ENCODE data around the gene ZNF839.
"Not testable (repeated sequence)": the region's sequence is repeated elsewhere in the genome, so short reads cannot be mapped to it uniquely, and the experiment has no call there.

ZNF839 gene

GRCh38 chr14:102304611-102305506 lies 14.7 kb upstream of the ZNF839 start, which contains the start of gene MOK:
MOK (minus strand) TSS chr14:102305164; CDS start chr14:102304968, 196 bp downstream.
- H3K4me3 ChIP-seq (ENCODE audit: low read depth, low read length) = peak within 1 kb of the TSS; percentile 82

GRCh38 chr14:102314242-102315011 lies 5.1 kb upstream of the ZNF839 start:
- peak overlapping the region; percentile 69 for H3K4me3 ChIP-seq (ENCODE audit: low read depth, low read length)

DNA sequence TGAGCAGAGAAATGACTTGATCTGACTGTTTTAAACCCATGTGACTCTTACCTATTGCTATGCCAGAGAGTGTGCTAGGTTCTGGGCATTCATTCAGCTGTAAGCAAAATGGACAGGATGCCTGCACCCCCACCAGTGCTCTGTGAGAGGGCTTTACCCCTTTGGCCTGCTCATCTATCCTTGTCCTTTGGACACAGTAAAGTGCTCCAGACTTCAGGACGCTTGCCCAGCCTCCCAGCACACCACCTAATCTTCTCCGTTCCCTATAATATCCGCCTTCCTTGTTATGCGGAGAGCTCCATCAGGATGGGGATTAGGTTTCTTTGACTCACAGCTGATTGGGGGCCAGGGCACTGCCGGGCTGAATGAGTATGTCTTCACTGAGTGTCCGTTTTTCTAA lies 4.4 kb upstream of the ZNF839 start:
- no peak overlapping the region for H3K4me3 ChIP-seq (ENCODE audit: low read depth, low read length)

DNA sequence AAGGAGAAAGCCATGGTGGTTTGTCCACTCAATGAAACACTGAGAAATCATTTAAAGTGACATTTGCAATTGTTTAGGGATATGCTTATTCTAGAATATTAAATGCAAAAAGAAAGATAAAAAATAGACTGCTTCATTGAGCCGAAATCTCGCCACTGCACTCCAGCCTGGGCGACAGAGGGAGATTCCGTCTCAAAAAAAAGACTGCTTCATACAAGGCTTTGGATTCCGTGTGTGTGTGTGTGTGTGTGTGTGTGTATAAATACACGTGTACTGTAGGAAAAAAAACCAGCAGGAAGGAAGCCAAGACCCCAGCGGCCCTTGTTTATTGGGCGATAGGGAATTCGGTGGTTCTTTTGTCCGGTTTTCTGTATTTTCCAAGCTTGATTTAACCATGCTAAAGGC lies 3.2 kb upstream of the ZNF839 start:
- peak overlapping the region; percentile 83 for H3K4me3 ChIP-seq (ENCODE audit: low read depth, low read length)

DNA sequence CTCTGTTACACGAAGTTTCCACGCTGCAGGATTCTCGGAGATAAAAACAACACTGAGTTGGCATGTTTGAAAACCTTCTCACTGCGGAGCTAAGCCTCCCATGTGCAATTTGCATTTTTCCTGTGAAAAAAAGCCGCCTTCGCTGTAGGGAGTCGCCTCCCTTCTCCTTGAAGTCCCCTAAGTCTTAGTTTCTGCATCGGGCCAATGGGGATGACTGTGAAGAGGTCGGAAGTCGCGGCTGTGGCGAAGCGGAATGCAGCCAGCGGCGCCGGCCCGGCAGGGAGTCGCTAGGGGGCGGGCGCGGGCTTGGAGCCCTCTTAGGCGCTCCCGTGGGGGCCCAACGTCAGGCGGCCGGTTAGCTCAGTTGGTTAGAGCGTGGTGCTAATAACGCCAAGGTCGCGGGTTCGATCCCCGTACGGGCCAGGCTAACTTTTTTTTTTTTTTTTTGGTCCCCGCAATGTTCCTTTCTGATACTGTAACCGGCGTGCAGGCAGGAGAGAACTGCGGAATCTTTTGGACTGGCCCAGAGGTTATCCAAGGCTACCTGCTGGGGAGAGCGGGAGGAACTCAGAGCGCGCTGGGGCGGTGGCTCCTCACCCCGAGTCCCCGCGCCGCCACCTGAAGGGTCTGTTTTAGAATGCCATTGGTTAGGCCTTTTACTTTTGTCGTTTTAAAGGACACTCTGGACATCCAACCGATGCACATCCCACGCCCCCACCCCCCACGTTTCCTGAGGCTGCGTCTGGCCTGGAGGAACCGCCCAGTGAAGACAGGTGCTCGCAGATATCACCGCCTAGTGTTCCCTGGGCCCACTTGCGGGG lies 2.6 kb upstream of the ZNF839 start:
- H3K4me3 ChIP-seq (ENCODE audit: low read depth, low read length) = peak overlapping the region; percentile 83

DNA sequence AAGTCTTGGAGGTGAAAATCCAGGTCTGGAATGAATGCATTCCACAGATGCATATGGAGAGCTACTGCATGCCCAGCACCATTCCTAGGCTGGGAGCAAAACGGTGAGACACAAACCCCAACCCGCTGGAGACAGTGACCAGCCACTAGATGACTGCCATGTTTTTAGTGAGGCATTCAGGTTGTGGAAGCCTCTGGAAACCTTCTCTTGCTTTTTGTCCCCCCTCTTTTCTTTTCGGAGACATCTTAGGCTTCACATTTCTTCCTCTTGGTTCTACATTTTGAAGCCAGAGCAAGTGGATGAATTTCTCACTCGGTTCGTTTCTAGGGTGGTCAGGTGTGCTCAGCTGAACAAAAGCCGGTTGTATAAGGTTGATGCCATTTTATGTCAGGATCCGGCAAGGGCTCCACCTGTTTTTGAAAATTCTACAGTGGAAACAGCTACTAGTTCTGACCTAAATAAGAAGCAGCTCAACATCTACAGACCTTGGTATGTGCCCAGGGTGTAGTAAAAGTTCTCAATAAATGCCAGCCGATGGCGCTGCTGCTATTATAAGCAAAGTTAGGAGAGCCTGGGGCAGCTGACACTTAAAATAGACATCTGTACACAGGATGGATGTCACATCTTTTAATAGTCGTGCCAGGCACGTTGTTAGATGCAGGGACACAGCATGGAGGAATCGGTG lies 1.8 kb upstream of the ZNF839 start:
- H3K4me3 ChIP-seq (ENCODE audit: low read depth, low read length) = peak overlapping the region; percentile 80

- peak overlapping the region; percentile 66 for H3K4me3 ChIP-seq (ENCODE audit: low read depth, low read length)
These were observed 717 bp upstream of the ZNF839 start for GRCh38 chr14:102318781-102319276.

GRCh38 chr14:102320033-102320660 lies 601 bp downstream of the ZNF839 start:
- H3K4me3 ChIP-seq (ENCODE audit: low read depth, low read length) = peak overlapping the region; percentile 66

GRCh38 chr14:102320671-102321455 lies 1.3 kb downstream of the ZNF839 start:
- H3K4me3 ChIP-seq (ENCODE audit: low read depth, low read length) = no peak overlapping the region

DNA sequence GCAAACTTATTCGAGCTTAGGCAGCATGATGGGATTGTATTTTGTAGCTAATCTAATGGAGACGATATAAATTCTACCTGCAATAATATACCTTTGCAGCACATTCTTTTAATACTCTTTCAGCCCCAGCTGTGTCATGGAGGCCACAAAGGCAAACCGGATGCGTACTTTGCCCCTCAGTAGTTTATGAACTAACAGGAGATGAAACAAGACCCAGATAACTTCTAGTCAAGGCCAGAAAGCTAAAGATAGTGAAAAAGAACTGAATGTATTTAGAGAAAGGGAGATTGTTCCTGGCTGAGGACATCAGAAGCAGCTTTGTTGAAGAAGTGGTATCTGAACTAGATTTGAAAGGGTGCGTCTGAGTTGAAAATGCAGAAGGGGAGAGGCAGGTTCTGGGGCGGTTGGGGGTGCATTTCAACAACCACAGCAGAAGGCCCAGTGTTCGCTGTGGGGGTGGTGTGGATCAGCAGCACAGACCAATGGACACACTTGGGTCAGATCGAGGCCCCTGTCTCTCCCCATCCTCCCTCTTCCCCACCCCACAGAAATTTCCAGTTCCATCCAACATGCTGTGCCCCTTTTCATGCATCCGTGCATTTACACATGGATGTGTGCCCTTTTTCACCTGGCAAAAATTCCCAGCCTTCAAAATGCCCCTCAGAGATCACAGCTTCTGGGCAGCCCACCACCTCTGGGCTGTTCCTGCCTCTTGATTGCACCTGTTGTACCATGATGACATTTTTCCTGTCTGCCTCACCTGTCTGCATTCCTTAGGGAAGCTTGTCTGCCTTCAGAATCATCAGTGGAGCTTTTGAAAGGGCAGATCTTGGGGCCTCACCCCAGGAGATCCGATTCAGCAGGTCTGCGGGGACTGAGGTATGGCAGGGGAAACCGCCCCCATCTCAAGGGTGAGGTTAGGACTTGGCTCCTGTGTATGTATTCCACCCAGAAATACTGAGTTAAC lies 2.2 kb downstream of the ZNF839 start:
- no peak overlapping the region for H3K4me3 ChIP-seq (ENCODE audit: low read depth, low read length)

DNA sequence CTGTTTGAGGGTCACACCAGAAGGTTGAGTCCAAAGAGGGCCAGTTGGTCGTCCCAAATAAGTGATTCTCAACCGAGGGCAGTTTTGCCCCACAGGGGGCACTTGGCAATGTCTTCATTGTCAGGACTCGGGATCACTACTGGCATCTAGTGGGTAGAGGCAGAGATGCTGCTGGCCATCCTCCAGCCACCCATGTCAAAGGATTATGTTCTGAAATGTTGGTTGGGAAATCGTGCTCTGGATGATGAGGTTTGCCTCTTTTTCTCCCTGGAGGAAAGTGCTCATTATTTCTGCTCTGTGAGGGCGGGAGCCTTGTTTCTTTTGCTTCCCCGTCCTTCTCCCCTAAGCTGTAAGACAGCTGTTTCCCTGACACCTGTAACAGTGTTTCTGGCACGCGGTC lies 3.6 kb downstream of the ZNF839 start:
- no peak overlapping the region for H3K4me3 ChIP-seq (ENCODE audit: low read depth, low read length)

- H3K4me3 ChIP-seq (ENCODE audit: low read depth, low read length) = no peak overlapping the region
These were observed 6.3 kb downstream of the ZNF839 start for GRCh38 chr14:102325791-102326345.

GRCh38 chr14:102326583-102326982 lies 7.0 kb downstream of the ZNF839 start:
- H3K4me3 ChIP-seq (ENCODE audit: low read depth, low read length) = no peak overlapping the region

GRCh38 chr14:102329381-102329780 lies 9.8 kb downstream of the ZNF839 start:
- H3K4me3 ChIP-seq (ENCODE audit: low read depth, low read length) = not testable (repeated sequence)

DNA sequence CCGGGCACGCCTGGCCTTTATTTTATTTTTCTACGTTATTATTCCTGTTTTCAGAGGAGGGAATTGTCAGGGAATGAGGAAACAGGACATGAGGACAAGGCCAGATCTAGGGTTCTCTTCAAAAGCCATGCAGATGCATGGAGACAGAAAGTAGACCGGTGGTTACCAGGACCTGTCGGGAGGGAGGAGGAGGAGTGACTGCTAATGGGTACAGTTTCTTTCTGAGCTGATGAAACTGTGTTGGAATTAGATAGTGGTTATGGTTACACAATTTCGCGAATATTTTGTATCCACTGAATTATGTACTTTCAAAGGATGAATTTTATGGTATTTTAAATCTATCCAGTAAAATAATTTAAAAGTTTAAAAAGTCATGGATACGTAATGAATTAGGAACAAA lies 11.3 kb downstream of the ZNF839 start:
- H3K4me3 ChIP-seq (ENCODE audit: low read depth, low read length) = no peak overlapping the region

DNA sequence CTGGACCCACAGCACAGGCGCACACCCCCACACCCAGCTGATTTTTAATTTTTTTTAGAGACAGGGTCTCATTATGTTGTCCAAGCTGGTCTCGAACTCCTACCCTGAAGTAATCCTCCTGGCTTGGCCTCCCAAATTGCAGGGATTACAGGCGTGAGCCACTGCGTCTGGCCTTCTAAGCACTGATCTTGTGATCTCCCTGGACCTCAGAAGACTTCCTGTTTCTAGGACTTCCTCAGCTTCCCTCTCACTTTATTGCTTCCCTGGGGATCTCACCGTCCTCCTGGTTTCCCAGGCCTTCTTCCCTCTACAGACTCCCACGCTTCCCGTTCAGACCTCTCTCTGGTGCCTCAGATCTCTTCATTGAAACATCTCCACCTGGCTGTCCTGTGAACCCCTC lies 13.8 kb downstream of the ZNF839 start:
- no peak overlapping the region for H3K4me3 ChIP-seq (ENCODE audit: low read depth, low read length)
